Ureter (tissue), 1 donor: ENCODE results near the gene PPFIBP1. TPM values are rescaled to one million over a fixed set of nuclear protein-coding genes. Genes with fewer than 3 reads are reported as not detected.
"Not testable (repeated sequence)": the region's sequence is repeated elsewhere in the genome, so short reads cannot be mapped to it uniquely, and the experiment has no call there.

Experiments
- DNase-seq: peaks from one replicate; pipeline ENCODE4 v3.0.0-alpha.2; 2020; ENCODE audit warnings: low spot score
- total RNA-seq: library from RNA; stranded (reverse); gene quantifications from one replicate; pipeline ENCODE4 v1.2.4, GENCODE V29; 2023
- donor health status: DM: yes; HTN: yes; CAD: no.

Gene PPFIBP1
- total RNA-seq, 1 donor from 2014 or later, result 120 TPM

DNA sequence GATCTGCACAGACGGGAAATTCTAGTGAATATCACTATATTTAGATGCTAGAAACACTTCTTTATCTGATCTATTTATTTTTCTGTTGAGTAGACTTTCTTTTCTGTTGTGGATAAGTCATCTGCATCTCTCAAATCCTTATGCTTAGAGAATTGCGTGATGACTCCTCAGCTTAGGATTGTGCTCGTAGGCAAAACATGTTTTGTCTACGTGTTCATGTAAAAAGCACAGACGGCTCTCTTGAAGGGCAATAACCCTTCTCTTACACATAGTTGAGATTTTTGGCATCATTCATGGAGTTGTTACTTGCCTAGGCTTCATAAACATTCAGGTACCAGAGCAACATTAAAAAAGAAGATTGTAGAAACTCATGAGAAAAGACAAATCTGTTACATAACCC, 18.6 kb downstream of the PPFIBP1 start:
- DNase-seq, result no peak

DNA sequence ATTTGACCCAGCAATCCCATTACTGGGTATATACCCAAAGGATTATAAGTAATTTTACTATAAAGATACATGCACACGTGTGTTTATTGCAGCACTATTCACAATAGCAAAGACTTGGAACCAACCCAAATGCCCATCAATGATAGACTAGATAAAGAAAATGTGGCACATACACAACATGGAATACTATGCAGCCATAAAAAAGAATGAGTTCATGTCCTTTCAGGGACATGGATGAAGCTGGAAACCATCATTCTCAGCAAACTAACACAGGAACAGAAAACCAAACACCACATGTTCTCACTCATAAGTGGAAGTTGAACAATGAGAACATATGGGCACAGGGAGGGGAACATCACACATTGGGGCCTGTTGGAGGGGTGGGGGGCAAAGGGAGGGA, 20.9 kb downstream of the PPFIBP1 start:
- not testable (repeated sequence) for DNase-seq

DNA sequence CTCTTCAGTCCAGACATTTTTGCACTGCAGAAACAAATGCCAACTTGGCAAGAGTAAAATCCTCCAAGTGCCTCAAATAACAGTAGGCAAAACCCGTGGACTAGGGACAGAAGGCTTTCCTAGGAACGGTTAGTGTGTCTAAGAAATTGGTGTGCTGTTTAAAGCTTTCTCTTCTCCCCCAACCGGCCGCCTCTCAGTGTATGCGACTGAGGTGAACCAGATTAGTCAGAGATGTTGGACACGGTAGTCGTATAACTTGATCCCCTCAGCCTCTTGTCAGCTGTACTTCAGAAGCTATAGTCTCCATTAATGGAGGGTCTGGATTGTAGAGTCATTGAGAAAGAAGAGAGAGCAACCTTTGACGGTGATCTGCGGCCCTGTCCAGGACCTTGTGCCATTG, 21.7 kb downstream of the PPFIBP1 start:
- no peak for DNase-seq

DNA sequence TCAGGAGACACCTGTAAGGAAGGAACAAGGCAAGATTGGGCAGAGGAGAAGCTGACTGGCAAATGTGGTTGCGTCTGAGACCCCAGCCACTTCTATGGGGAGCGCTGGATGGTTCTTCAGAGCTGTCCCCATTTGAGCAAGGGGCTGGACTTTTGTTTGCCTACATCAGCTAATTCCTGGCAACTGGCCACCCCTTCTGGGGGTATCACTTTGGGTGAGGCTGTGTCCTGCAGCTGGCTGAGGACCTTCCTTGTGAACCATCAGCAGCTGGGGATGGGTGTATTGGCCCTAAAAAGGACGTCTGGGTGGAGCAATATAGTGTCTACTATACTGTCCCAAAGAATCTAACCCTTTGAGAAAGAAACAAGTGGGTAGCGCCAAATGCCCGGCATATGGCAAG, 23.6 kb downstream of the PPFIBP1 start:
- no peak for DNase-seq

DNA sequence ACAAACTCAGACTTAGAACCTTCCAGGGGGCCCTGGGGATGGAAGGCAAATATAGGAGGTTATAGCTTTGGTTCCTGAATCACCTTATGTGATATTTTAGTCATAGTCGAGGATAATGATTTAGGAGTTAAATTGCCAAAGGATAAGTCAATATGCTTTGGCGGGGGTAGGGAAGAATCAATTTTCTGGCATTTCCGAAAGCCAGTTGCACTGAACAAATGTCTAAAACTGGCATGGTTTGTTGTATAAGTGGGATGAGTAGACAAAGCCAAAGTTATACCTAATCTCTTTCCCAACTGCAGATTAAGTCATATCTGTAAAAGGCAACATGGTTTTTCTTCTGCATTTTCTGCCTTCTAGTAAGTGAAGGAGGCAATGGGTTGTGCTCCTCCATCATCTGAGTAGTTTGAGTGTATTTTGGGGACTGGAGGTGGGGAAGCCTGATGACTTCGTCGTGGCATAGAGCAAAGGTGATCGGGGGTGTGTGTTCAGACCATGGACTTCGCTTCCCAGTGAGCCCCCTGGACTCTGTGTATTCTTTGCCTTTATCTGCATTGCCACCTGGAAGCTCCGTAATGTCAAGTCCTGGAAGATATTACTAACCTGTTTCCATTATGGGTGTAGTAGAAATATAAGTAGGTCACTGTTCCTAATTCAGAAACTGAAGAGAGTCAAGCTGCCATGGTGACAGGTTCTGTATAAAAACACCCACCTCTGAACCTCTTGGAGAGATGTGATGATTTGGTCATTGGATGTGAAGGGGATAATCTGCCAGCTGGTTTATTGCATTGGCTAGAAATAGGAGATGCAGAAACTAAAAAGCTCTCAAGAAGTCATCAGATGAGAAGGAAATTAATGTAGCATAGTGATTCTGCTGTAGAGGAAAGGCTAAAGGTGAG, 24.5 kb downstream of the PPFIBP1 start:
- no peak for DNase-seq

DNA sequence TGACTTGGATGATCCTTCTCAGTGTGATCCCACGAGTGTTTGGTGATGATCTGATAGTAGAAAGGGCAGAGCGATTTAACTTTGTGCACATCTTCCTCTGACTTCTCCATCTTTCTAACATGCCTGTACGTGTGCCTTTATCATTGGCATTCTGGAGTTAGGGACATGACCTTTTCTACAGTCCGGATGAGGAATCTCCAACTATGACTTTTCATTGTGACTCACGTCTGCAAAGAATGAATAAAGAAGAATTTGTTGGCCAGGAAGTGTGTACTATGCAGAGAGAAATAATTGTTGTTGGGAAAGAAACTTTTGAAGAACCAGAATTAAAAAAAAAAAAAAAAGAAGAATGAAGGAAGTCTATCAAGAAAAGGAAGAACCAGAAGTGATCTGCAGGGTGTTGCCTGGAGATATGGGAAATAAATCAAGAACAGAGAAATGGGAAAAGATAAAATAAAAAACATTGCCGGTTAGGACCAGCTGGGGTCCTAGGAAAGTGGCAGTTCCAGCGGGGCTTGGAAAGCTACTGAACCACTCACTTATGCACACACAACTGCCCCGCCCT, 25.3 kb downstream of the PPFIBP1 start:
- DNase-seq, result no peak

DNA sequence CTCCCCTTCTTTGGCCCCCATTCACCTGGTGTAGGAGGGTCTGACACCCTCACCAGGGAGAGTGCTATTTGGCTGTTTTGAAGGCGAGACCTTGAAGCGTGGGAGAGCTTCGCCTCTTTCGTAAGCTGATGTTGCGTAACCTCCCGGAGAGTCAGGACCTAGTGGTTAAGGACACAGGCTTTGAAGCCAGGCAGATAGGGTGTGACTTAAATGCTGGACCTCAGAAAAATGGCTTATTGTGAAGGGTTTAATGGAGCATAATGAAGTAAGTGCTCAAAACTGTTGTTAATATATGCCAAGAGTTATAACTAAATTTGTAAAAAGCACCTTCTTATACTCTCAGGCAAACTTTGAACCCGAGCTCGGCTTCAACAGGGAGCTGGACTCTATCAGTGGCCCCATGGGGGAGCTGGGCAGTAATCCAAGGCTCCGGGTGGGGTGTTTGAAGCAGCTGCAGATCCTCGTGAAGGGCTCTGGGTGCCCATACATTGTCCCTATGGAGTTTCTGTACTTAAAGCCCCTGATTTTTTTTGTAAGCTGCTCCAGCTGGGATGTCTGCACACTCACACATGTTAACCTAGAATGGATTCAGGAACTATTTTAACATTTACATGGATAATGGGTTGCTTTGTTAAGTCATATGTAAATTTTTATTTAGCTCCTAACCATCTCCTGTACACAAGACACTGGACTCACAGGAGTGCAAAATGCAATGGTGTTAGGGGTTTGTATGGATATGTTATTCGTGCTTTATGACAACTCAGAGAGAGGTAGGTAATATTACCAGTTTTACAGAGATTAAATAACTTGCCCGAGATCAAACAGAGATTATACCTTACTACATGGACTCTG, 26.0 kb downstream of the PPFIBP1 start:
- DNase-seq, result peak; percentile 87

DNA sequence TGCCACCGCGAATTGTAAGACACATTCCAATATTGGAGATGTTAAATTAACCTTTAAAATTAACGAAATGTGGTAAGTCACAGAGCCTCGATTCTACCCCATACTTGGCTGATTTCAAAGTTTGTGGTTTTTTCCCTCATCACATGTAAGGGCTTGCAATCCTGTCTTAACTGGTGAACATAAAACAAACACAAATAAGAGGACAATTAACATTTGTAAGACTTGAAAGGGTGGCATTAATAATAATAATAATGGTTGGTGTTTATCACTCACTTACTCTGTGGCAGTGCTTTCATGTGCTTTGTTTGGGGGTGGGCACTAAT, 26.6 kb downstream of the PPFIBP1 start:
- DNase-seq, result no peak

DNA sequence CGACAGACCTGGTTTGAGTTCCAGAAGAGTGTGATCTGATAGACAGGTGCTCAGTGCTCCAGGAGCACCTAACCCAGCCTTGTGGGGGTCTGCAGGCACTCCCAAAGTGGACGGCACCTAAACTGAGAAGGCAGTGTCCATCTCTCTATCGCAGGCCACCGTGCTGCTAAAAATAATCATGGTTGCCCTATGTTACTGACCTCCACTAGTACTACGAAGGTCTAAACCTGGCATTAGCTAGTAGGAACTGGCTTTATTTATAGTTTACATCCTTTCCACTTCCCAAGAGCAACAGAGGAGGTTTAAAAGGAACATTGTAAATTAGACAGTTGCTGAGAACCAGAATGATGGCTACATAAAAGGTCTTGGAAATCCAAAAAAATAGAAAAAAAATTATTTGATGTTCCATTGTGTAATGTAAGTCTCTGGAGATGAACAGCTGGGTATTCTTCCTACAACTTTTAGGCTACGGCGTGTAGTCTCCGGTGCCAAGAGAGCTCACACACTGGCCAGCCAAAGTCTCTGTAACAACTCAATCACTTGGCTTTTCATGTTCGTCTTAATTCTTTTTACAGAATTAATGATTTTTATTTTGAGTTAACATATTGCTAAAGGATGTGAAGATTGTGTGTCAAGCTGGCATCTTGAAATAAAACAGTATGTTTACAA, 27.3 kb downstream of the PPFIBP1 start:
- DNase-seq, result no peak

DNA sequence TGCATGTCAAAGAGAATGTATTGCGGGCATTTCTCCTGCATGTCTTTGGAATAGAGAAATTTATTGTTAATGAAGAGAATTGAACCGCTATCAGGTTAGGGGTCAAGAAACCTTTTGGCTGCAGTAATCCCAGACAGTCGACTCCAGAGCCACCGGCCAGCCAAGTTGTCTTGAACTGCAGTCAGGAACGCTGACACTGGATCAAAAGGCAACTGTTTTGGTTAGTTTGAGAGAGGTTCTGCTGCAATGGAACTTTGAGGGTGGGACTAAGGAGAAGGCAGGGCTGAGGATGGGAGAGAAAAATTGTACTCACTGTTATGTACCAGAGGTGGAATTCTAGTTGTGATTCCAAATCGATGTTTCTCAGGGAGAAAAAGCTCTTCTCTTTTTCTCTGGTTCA, 28.2 kb downstream of the PPFIBP1 start:
- DNase-seq, result no peak

DNA sequence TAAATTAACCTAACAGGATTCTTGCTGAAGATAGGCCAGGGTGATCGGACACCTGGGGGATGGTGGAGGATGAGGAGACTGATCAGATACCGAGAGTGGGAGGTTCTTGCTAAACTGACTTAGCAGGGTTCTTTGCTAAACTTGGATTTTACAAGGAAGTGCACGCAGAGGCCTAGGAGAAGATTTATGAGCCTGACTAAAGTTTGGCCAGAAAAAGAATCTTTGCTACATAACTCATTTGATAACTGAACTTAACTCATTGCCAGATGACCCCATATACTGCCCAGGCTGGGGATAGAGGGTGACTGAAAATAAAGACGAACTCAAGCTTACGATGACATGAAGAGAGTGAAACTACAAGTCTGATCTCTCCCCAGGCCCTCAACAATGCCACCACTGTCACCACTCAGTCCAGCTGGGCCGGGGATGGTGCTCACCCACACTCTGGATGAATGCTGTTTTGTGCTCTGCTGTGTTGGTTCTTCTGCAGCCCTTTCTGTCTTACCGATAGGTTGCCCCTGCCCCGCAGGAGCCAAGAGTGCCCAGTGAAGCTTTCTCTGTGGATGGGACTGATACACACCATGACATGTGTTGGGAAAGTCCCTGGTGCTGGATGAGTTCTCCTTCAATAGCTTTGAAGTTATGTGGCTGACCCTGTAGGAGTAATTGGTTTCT, 29.0 kb downstream of the PPFIBP1 start:
- no peak for DNase-seq

DNA sequence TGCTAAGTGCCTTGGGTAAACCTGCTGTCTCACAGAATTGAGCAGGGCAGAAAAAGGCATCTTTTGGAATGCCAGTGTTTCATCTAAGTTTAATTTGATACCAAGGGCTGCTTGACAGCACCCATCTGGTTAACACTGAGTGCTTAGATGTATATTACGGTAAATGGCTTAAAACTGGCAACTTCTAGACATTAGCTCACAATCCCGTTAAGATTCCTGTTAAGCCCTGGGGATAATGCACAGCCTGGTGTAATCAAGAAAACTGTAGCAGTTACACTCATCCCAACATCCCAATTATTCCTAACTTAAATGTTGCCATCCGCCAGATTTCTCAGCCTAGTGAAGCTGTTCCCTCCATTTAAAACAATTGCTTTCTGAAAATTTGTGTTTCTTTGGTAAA, 29.9 kb downstream of the PPFIBP1 start:
- no peak for DNase-seq

DNA sequence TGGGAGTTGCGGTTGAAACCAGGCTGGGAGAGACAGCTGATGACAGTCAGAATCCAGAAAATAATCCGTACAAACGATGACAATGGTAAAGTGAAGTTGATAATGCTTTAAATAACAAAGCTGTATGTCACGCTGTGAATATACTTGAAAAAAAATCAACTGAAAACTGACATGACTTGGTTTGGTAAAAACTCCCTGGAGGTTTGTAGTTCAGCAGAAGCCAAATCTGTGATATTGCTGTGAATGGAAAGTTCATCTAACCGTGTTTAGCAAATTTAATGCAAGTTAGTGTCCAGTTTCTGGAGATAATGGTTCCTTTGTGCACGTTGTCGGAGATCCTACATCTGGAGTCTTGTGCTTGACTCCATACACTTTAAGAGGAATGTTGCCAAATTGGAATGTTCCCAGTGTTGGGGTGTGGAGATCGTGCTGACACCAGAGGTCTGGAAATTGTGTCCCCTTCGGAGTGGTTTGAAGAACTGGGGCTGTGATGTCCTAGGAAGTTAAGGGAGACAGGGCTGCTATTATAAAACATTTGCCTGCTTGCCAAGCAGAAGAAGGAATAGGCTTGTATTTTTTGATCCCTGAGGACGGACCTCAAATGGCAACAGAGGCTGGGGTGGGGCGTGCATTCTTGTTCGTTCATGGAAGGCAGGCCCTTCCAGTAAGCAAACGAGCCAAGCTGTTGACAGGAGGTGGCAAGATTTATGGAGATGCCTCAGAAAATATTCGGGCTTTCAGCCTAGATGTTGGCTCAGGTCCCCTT, 30.6 kb downstream of the PPFIBP1 start:
- peak; percentile 78 for DNase-seq

DNA sequence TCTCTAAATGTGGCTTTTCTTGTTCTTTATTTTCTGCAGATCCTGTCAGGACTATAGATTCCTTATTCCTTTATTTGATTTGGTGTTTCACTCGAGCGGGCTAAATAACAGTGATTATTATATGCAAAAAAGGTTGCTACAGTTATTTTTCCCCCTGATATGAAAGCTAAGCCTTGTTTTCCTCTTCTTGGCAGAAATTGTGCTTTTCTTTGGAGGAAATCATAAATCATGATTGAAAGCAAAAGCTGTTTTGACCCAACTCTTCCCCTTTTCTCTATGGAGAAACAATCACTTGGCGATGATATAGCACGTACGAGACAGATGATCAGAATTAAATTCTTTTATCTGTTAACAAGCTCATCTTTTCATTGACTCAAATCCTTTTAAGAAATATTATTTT, 31.4 kb downstream of the PPFIBP1 start:
- DNase-seq, result no peak

DNA sequence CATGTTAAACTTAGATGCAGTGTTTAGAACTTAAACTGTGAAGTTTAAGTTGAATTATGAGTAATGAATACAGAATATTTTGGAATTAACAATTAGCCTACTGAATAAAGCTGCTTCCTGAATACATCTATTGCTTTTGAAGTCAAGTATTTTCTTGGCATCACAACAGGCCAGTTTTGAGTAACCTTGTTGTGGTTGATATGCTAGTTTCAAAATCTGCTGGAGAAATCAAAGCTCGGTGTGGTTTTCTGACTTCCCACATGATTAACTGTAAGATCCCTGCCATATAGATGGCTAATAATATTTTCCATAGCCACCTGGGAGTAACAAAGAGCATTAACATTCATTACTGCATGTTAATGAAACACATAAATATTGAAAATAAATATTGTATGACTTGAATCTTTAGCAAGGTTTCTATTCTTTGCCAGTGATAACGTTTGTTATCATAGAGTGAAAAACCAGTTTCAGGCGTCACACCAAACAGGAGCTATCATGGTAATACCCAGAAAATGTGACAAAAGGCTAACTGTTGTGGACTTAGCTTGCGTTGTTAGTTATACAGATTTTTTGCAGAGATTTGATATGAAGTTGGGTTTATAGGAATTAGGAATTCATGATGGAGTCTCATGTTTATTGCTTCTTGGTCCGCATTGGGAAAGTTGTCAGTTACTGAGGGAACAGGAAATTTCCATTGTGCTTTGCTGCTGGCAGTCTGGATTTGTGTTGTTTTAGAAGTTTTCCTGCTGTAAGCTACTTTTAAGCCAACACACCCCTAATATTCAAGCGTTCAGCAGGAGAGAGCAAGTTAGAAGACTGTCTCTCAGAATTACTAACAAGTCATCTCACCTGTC, 32.1 kb downstream of the PPFIBP1 start:
- DNase-seq, result no peak

DNA sequence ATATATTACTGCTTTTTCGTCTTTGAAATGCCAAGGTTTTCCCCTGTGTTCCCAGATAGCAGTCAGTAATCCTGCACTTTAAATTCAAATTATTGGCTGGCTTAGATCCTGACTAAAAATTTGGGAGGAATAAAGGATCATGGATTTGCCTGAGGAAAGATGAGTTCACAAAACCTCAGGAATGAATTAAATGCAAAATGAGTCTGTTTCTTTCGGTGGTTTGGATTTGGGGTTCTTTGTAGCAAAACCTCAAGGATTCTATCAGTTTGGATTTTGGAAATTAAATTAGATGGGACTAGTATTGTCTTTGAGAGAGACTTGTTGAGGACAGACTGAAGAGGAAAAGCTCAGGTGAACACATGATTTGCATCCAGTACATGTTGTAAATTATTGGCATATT, 36.1 kb downstream of the PPFIBP1 start:
- no peak for DNase-seq

DNA sequence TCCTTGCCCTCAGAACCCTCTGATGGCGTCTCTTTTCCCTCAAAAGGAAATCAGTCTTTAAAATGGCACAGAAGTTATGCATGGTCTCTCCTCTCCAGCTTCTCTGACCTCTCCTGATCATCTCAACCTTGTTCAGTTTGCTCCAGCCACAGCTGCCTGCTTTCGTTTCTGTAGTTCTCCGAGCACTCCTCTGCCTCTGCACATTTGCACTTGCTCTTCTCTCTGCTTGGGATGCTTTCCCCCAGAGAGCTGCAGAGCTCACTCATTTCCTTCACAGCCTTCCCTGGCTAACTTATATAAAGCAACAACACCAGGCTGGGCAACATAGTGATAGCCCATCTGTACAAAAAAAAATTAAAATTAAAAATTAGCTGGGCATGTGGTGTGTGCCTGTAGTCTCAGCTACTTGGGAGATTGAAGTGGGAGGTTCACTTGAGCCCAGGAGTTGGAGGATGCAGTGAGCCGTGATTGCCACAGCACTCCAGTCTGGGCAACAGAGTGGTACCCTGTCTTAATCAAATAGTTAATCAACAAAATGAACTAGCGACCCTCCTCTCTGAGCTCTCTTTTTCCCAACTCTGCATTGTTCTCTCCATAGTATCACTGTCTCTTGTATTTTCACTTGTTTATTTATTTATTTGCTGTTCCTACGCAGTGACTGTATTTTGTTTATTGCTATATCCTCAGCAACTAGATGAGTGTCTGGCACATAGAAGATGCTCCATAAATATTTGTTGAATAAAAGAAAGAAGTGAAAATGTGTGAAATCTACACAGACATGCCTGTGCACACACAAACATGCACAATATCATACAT, 37.7 kb downstream of the PPFIBP1 start:
- DNase-seq, result no peak

DNA sequence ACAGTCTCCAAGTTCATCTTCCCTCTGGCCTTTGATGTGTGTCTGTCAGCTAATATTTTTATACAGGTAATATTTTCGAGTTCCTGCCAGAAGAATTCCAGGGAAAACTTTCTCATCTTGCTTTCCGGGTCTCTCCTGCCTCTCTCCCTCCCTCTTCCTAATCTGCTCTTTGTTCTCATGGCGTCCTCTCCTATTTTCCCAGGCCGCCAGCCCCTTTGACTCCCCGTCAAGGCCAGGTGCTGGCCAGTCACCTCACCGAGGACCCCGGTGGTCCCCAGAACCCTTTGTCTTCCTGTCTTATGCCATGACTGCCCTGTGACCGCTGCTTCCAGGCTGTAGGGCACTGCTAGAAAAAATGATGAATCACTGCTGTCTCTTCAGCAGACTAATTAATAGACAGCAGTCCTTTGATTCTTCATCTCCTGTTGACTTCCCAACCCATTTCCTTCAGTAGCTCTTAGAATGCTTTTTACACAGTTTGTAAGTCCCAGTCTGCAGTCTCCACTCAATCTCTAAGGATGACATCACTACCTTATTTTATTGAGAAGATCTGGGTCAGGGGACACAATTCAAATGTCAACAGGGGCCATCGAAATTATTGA, 40.7 kb downstream of the PPFIBP1 start:
- no peak for DNase-seq

DNA sequence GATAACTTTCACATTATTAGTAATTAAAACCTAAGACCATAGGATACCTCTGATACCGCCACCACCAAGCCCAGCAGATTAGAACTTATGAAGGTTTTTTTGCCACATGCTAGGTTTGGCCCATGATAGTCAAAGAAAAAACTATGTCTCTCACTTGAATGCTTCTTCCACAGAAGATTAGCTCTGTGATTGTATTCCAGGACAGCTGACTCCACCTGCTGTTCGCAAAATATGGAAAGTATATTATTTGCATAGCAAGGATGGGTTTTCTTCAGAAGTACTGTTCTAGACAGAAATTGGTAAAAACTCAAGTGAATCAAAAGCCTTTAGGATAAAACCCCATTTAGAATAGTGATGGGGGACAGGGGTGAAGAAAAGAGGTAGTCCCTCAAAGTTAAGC, 42.2 kb downstream of the PPFIBP1 start:
- DNase-seq, result no peak
